Measurements from ENCODE around the gene EPM2AIP1. TPM values are rescaled to one million over a fixed set of nuclear protein-coding genes. Genes with fewer than 3 reads are reported as not detected.

Gene EPM2AIP1
- total RNA-seq, 2 experiments from 2014 or later = 20.0 to 21.3 TPM

DNA sequence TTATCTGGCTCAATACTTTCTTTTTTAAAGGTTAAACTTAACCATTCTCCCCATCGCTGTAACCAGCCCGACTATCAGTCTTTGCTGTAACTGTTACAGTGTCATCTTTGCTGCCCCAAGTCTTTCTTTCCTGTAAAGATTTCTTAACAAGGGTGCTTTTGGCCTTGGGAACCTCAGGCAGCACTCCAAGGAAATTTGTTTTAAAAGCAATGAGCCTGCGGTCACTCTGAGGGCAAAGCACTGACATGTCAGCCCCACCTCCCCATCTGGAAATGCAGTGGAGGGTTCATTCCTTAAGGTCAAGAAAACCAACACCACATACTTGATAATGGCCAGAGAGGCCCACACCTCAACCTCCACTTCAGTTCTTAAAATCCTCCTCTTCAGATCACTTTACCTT is 51.3 kb downstream of the EPM2AIP1 start:
- Mint-ChIP-seq H3K4me1 (peaks cover 13% of the 10 kb centered on the region), H3K9me3 (peaks cover 3% of the 10 kb centered on the region), H3K27ac (no peak overlapping the region), H3K4me3 (no peak overlapping the region), H3K27me3 (peaks cover 2% of the 10 kb centered on the region), H3K36me3 (ENCODE audit: low read depth) (peaks cover 5% of the 10 kb centered on the region)
- ChIA-PET POLR2A (interaction anchor here (0.6 kb wide), 1 partner anchor 20 kb away, joined by 3 read pairs; no protein-coding TSS in a partner anchor), CTCF (interaction anchor here (0.6 kb wide), 1 partner anchor 207 kb away, joined by 4 read pairs; no protein-coding TSS in a partner anchor)
- no peak for DNase-seq

DNA sequence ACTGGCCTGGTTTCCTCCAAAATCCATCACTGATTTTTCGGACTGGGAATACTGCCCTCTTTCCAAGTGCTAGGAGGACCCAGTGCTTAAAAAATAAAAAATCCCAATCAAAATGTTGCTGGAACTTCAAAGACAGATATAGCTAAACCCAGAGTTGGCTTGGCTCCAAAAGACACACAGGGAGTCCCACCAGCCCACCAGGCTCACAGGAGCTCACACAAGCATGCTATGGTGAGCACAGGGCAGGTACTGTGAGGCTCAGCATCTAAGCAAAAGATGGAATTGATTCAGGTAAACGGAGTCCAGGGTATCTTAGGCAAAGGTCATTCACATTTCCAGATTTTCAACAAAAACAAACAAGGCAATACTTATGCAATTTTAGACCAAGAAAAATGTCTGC is 51.8 kb downstream of the EPM2AIP1 start:
- Mint-ChIP-seq H3K27me3 (peaks cover 2% of the 10 kb centered on the region), H3K27ac (no peak overlapping the region), H3K4me3 (no peak overlapping the region), H3K4me1 (peaks cover 13% of the 10 kb centered on the region), H3K36me3 (ENCODE audit: low read depth) (peaks cover 5% of the 10 kb centered on the region), H3K9me3 (peaks cover 3% of the 10 kb centered on the region)
- CTCF ChIA-PET = interaction anchor here (0.9 to 1.4 kb wide), 2 partner anchors 11 to 16 kb away, joined by 3 read pairs; no protein-coding TSS in a partner anchor
- POLR2A ChIA-PET = no interaction called here
- DNase-seq = no peak

DNA sequence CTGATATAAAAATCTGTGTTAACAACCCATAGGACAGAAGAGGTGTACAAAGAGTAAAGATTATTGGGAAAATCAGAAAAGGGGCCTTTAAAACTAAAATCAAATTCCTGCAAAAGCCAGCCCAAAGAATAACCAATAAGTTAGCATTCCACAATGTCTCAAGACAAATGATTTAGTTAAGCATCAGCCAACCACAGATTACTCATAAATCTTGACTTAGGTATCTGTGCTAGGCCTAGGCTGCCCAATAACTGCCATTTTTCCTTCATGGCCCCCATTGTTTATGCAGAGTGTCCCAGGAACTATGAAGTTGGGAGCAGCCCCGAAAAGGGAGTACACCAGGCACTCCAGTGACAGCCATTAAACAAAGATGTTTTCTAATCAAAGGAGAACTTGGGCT is 55.4 kb downstream of the EPM2AIP1 start:
- Mint-ChIP-seq H3K36me3 (ENCODE audit: low read depth) (peaks cover 2% of the 10 kb centered on the region), H3K27me3 (no peaks in the 10 kb centered on the region), H3K27ac (peak overlapping the region; percentile 42), H3K4me3 (no peak overlapping the region), H3K9me3 (no peaks in the 10 kb centered on the region), H3K4me1 (no peaks in the 10 kb centered on the region)
- POLR2A ChIA-PET = no interaction called here
- CTCF ChIA-PET = interaction anchor here (1.1 kb wide), 1 partner anchor 20 kb away, joined by 4 read pairs; no protein-coding TSS in a partner anchor
- no peak for DNase-seq

Other genes with a start within 250 kb of the EPM2AIP1 start
- gene DCLK3, start 228.6 kb downstream of the EPM2AIP1 start, total RNA-seq = not detected
- gene TRANK1, start 48.1 kb downstream of the EPM2AIP1 start, total RNA-seq = 10 to 100 TPM; 84.3 to 93.1 TPM
- gene MLH1, start 387 bp upstream of the EPM2AIP1 start, total RNA-seq = 10 to 100 TPM; 53.2 to 64.8 TPM
- 10 to 100 TPM; 27.1 to 30.1 TPM for gene LRRFIP2, start 181.5 kb upstream of the EPM2AIP1 start, total RNA-seq